Measurements from ENCODE around the gene CEPT1.
"Not testable (repeated sequence)": the region's sequence is repeated elsewhere in the genome, so short reads cannot be mapped to it uniquely, and the experiment has no call there.

DNA sequence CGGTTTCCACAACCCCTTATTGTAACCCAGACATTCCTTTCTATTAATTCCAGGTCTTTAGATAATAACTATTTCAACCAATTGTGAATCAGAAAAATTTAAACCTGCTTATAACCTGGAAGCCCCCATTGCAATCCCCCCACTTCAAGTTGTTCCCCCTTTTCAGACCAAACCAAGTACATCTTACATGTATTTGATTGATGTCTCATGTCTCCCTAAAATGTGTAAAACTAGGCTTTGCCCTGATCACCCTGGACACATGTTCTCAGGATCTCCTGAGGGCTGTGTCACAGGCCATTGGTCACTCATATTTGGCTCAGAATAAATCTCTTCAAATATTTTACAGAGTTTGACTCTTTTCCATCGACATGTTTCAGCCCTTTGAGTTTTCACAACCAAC is 75.3 kb downstream of the CEPT1 start:
- TF ChIP-seq POLR2AphosphoS5 (IDR thresholded peaks at IDR 0.05; ENCODE audit: low read depth, low read length); RAD21 (IDR thresholded peaks at IDR 0.05; ENCODE audit: low read length): not testable (repeated sequence)
- TF ChIP-seq, protein P1, sequence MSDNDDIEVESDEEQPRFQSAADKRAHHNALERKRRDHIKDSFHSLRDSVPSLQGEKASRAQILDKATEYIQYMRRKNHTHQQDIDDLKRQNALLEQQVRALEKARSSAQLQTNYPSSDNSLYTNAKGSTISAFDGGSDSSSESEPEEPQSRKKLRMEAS (IDR thresholded peaks at IDR 0.05; ENCODE audit: low read depth) = not testable (repeated sequence)
- TF ChIP-seq, protein P2, sequence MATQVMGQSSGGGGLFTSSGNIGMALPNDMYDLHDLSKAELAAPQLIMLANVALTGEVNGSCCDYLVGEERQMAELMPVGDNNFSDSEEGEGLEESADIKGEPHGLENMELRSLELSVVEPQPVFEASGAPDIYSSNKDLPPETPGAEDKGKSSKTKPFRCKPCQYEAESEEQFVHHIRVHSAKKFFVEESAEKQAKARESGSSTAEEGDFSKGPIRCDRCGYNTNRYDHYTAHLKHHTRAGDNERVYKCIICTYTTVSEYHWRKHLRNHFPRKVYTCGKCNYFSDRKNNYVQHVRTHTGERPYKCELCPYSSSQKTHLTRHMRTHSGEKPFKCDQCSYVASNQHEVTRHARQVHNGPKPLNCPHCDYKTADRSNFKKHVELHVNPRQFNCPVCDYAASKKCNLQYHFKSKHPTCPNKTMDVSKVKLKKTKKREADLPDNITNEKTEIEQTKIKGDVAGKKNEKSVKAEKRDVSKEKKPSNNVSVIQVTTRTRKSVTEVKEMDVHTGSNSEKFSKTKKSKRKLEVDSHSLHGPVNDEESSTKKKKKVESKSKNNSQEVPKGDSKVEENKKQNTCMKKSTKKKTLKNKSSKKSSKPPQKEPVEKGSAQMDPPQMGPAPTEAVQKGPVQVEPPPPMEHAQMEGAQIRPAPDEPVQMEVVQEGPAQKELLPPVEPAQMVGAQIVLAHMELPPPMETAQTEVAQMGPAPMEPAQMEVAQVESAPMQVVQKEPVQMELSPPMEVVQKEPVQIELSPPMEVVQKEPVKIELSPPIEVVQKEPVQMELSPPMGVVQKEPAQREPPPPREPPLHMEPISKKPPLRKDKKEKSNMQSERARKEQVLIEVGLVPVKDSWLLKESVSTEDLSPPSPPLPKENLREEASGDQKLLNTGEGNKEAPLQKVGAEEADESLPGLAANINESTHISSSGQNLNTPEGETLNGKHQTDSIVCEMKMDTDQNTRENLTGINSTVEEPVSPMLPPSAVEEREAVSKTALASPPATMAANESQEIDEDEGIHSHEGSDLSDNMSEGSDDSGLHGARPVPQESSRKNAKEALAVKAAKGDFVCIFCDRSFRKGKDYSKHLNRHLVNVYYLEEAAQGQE (IDR thresholded peaks at IDR 0.05; ENCODE audit: low read depth, low read length) = not testable (repeated sequence)
